Measurements from ENCODE around the gene MYH4. TPM values are rescaled to one million over a fixed set of nuclear protein-coding genes. Genes with fewer than 3 reads are reported as not detected.

Gene MYH4
- total and polyA plus RNA-seq, 2 of the 8 experiments (the other 6 are each of a cell fraction or from before 2014, with no cell fraction given), result not detected

DNA sequence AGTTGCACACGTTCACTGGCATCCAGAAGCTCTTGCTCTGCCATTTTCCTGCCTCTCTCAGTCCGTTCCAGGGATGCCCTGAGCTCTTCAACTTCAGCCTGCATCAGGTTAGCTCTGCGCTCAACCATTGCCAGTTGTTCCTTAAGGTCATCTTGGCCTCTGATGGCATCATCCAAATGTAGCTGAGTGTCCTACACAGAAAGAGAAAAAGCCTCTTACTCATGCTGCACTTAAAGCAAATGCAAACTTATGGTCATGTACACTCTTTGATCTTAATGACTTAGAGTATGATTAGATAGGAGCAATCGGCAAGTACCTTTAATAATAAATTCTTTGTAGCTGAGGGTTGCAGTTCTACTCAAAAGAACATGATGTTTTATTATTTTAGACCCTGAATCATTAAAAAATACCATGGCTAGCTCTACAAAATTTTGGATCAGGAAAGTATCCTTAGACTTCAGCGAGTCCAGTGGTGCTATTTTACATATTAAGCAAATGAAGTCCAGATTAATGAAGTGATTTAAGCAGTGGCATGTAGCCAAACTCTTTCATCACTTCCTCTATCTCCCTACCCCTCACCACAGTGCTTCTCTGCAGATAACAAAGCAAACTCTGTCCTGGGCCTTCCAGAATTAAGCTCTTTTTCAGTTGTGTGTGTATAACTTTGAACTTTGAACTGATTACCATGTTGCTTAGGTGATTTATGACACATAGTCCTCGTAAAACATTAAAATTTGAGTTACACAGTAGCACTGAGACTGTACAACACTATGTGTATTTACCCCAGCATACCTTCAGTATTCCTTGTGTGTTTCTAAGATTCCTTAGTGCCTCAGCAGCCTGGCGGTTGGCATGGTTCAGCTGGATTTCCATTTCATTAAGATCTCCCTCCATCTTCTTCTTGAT is 22.1 kb downstream of the MYH4 start:
- DNase-seq (ENCODE audit: low read depth in 1 of 2, low spot score in 2 of 2) (no peak), FAIRE-seq (no peak)
- TF ChIP-seq SIX5 (IDR thresholded peaks at IDR 0.05; ENCODE audit: low read depth, low read length), result no peak
- no peak for TF ChIP-seq MAFK (IDR thresholded peaks at IDR 0.05; ENCODE audit: low read depth, low read length)
- Histone ChIP-seq H4K5ac (ENCODE audit: insufficient read length, low read depth, low read length) (no peak overlapping the region), H3K27me3 (replicated peaks in 1 of 4; ENCODE audit: control insufficient read depth in 3 of 4, extremely low read depth in 1 of 4, insufficient read depth in 3 of 4, low read length in 3 of 4) (no peaks in the 10 kb centered on the region), H3K9me3 (ENCODE audit: insufficient read depth in 2 of 2, low read depth in 1 of 2, low read length in 1 of 2) (no peaks in the 10 kb centered on the region), H2BK20ac (ENCODE audit: low read length) (no peak overlapping the region), H2BK120ac (replicated peaks; ENCODE audit: low read depth, low read length) (no peak overlapping the region), H2AK5ac (ENCODE audit: low read depth, low read length) (no peak overlapping the region), H2BK5ac (ENCODE audit: low read depth, low read length) (no peak overlapping the region), H3K56ac (replicated peaks; ENCODE audit: insufficient read length, low read depth, low read length) (no peak overlapping the region), H2AFZ (ENCODE audit: low read length) (no peak overlapping the region), H3K14ac (ENCODE audit: insufficient read length) (no peak overlapping the region), H3K18ac (ENCODE audit: extremely low read depth, low read length) (no peak overlapping the region), H3K4me1 (replicated peaks in 1 of 4; ENCODE audit: control insufficient read depth in 3 of 4, insufficient read depth in 4 of 4, low read length in 3 of 4) (no peaks in the 10 kb centered on the region), H3K23ac (ENCODE audit: insufficient read length) (no peak overlapping the region), H2BK15ac (ENCODE audit: low read length) (no peak overlapping the region), H3K4me3 (ENCODE audit: extremely low read depth in 1 of 4, insufficient read depth in 2 of 4, low read depth in 3 of 4, low read length in 4 of 4) (no peak overlapping the region), H4K91ac (replicated peaks; ENCODE audit: insufficient read length, low read length) (no peak overlapping the region), H3K36me3 (ENCODE audit: control insufficient read depth in 2 of 4, insufficient read depth in 4 of 4, low read length in 3 of 4) (no peaks in the 10 kb centered on the region), H3K4ac (replicated peaks; ENCODE audit: insufficient read length, low read depth, low read length) (no peak overlapping the region), H2BK12ac (ENCODE audit: low read depth, low read length) (no peak overlapping the region), H4K8ac (ENCODE audit: extremely low read depth, insufficient read depth, low read length) (no peak overlapping the region), H3K27ac (ENCODE audit: low read depth, low read length) (no peak overlapping the region), H3K9ac (replicated peaks in 1 of 4; ENCODE audit: extremely low read depth in 1 of 4, low read depth in 3 of 4, low read length in 3 of 4) (no peak overlapping the region; a peak in 1 of 7 replicates), H3K79me2 (ENCODE audit: control insufficient read depth in 1 of 2, insufficient read depth in 2 of 2, low read length in 2 of 2) (no peaks in the 10 kb centered on the region), H4K20me1 (replicated peaks in 1 of 2; ENCODE audit: control insufficient read depth in 1 of 2, insufficient read depth in 2 of 2, low read length in 2 of 2) (no peaks in the 10 kb centered on the region), H3K23me2 (ENCODE audit: low read depth, low read length) (no peaks in the 10 kb centered on the region), H3K4me2 (ENCODE audit: insufficient read depth in 1 of 2, low read depth in 2 of 2, low read length in 2 of 2) (no peak overlapping the region), H3K79me1 (ENCODE audit: low read depth, low read length) (no peaks in the 10 kb centered on the region)
- ChIA-PET CTCF (ENCODE audit: partially characterized antibody) (interaction anchor here (0.8 to 1.9 kb wide), 6 partner anchors 14 to 184 kb away, joined by 3 to 7 read pairs (median 4); no protein-coding TSS in a partner anchor), POLR2A (ENCODE audit: partially characterized antibody) (no interaction called here)
- 89% methylated on average over 7 of the region's 7 CpGs; no CpG with 5 or more reads in 1 of the 2 experiments for WGBS, 2 experiments (ENCODE audit: extremely low coverage in 1 of 2, insufficient coverage in 1 of 2, insufficient read length in 1 of 2, insufficient replicate concordance in 2 of 2, low coverage in 1 of 2, low lambda C conversion rate in 2 of 2, missing lambda C conversion rate in 1 of 2)
